Lower lobe of right lung (tissue), 2 donors: ENCODE data around the gene PCYT1A. TPM values are rescaled to one million over a fixed set of nuclear protein-coding genes. Genes with fewer than 3 reads are reported as not detected.

Experiments
- ATAC-seq, 2 donors: fragments of 200-7000 bp; cut with Tn5 transposase; one replicate each; pipeline ENCODE4 v1.9.1; 2020 to 2022; ENCODE audit warnings: mild to moderate bottlenecking in 2 of 2, moderate library complexity in 2 of 2
- DNase-seq: peaks from one replicate; pipeline ENCODE4 v3.0.0-alpha.2; 2020
- H3K27ac ChIP-seq: fragments of 200-600 bp; one replicate; pipeline ENCODE4 v1.8.0; 2022
- H3K27me3 ChIP-seq: fragments of 200-600 bp; one replicate; pipeline ENCODE4 v1.8.0; 2022; ENCODE audit warnings: low read depth
- H3K36me3 ChIP-seq: fragments of 200-600 bp; one replicate; pipeline ENCODE4 v1.8.0; 2022; ENCODE audit warnings: mild to moderate bottlenecking
- H3K4me1 ChIP-seq: fragments of 200-600 bp; one replicate; pipeline ENCODE4 v1.8.0; 2022
- H3K4me3 ChIP-seq: fragments of 200-600 bp; one replicate; pipeline ENCODE4 v1.8.0; 2022; ENCODE audit warnings: mild to moderate bottlenecking
- H3K9me3 ChIP-seq: fragments of 200-600 bp; one replicate; pipeline ENCODE4 v1.8.0; 2022
- CTCF ChIP-seq: fragments of 200-600 bp; IDR thresholded peaks from one replicate; pipeline ENCODE4 v1.8.0; 2022; ENCODE audit warnings: antibody characterized with exemption, mild to moderate bottlenecking
- intact Hi-C: fragments of 100-400 bp; cut with DNase I; formaldehyde crosslinking; loops from one replicate; pipeline ENCODE4 v1.11.0; 2022
- total RNA-seq: library from RNA; stranded (reverse); fragmentation: NEBNext Ultra II Directional; extraction: Animal tissue kit (Norgen Biotek cat#: 25700); gene quantifications from one replicate; pipeline ENCODE4 v1.2.1, GENCODE V29; 2021
- donor health status: DM: no; HTN: yes; CAD: no; lungs with severe emphysema.

PCYT1A gene
- total RNA-seq, 1 donor from 2014 or later, result 56.1 TPM

- DNase-seq (no peak), ATAC-seq (no peak)
- H3K9me3 ChIP-seq, result no peaks in the 10 kb centered on the region
- no peak overlapping the region for H3K27ac ChIP-seq
- intact Hi-C loops, result no loop called here
- no peak overlapping the region for H3K4me3 ChIP-seq
- H3K27me3 ChIP-seq, result no peaks in the 10 kb centered on the region
- no peak for TF ChIP-seq CTCF
- H3K36me3 ChIP-seq, result no peaks in the 10 kb centered on the region
- peaks cover 18% of the 10 kb centered on the region for H3K4me1 ChIP-seq
Measured at GRCh38 chr3:196198081-196198675, 89.3 kb downstream of the PCYT1A start.

- no peaks in the 10 kb centered on the region for H3K9me3 ChIP-seq
- H3K27ac ChIP-seq, result no peak overlapping the region
- no peak for TF ChIP-seq CTCF
- intact Hi-C loops, result no loop called here
- no peak overlapping the region for H3K4me3 ChIP-seq
- H3K4me1 ChIP-seq, result peaks cover 24% of the 10 kb centered on the region
- ATAC-seq (no peak), DNase-seq (peak; percentile 47)
- H3K27me3 ChIP-seq, result no peaks in the 10 kb centered on the region
- H3K36me3 ChIP-seq, result no peaks in the 10 kb centered on the region
Measured at GRCh38 chr3:196197524-196197923, 90.0 kb downstream of the PCYT1A start.

- no peaks in the 10 kb centered on the region for H3K36me3 ChIP-seq
- H3K9me3 ChIP-seq, result no peaks in the 10 kb centered on the region
- H3K27ac ChIP-seq, result no peak overlapping the region
- peaks cover 27% of the 10 kb centered on the region for H3K4me1 ChIP-seq
- DNase-seq (no peak), ATAC-seq (no peak)
- H3K4me3 ChIP-seq, result no peak overlapping the region
- intact Hi-C loops, result no loop called here
- TF ChIP-seq CTCF, result no peak
- H3K27me3 ChIP-seq, result no peaks in the 10 kb centered on the region
Measured at GRCh38 chr3:196195664-196196265, 91.8 kb downstream of the PCYT1A start.

GRCh38 chr3:196194542-196194915 is 93.0 kb downstream of the PCYT1A start:
- no peak overlapping the region for H3K4me3 ChIP-seq
- no peaks in the 10 kb centered on the region for H3K36me3 ChIP-seq
- intact Hi-C loops, result no loop called here
- H3K27ac ChIP-seq, result peak overlapping the region; percentile 83
- no peaks in the 10 kb centered on the region for H3K27me3 ChIP-seq
- no peak for TF ChIP-seq CTCF
- peaks cover 27% of the 10 kb centered on the region for H3K4me1 ChIP-seq
- DNase-seq (no peak), ATAC-seq (no peak)
- H3K9me3 ChIP-seq, result no peaks in the 10 kb centered on the region

- peak; percentile 68 for ATAC-seq
- peak; percentile 82 for DNase-seq
Measured at GRCh38 chr3:196193736-196194541, 93.6 kb downstream of the PCYT1A start.

More at GRCh38 chr3:196193736-196194541, 93.6 kb downstream of the PCYT1A start:
- H3K27me3 ChIP-seq, result no peaks in the 10 kb centered on the region
- peaks cover 27% of the 10 kb centered on the region for H3K4me1 ChIP-seq
- peak overlapping the region; percentile 83 for H3K27ac ChIP-seq
- intact Hi-C loops, result no loop called here
- H3K9me3 ChIP-seq, result no peaks in the 10 kb centered on the region
- H3K36me3 ChIP-seq, result no peaks in the 10 kb centered on the region
- TF ChIP-seq CTCF, result no peak
- H3K4me3 ChIP-seq, result no peak overlapping the region
